SK-N-SH treated with all-trans-retinoic acid at 6 μM for 48 hours (cell line): Measurements from ENCODE around the gene PPM1H.

Experiments
- PATZ1 ChIP-seq: fragments of 250-450 bp; sonication (Bioruptor Pico); IDR thresholded peaks from 2 replicates; pipeline ENCODE4 v1.8.0; 2020; ENCODE audit warnings: mild to moderate bottlenecking, moderate library complexity, borderline replicate concordance
- TOX ChIP-seq: fragments of 250-450 bp; sonication (Bioruptor Pico); IDR thresholded peaks from 2 replicates; pipeline ENCODE4 v1.8.0; 2021; ENCODE audit warnings: mild to moderate bottlenecking, moderate library complexity, borderline replicate concordance
- ZNF565 ChIP-seq: fragments of 450-650 bp; formaldehyde crosslinking; conservative IDR thresholded peaks from 2 replicates; pipeline ENCODE4 v1.5.0; 2020; ENCODE audit warnings: low read depth, mild to moderate bottlenecking, moderate library complexity

- no peak for TF ChIP-seq TOX (CRISPR knock-in tag)
- no peak for TF ChIP-seq ZNF565 (CRISPR knock-in tag)
- no peak for TF ChIP-seq PATZ1 (CRISPR knock-in tag)
Measured at GRCh38 chr12:62859321-62859737, 75.6 kb downstream of the PPM1H start.
